Activated T-cell treated with anti-CD3 and anti-CD28 coated beads for 1 hour (primary cell): ENCODE measurements around the gene CR1L.
"Not testable (repeated sequence)": the region's sequence is repeated elsewhere in the genome, so short reads cannot be mapped to it uniquely, and the experiment has no call there.

Experiments used
- DNase-seq: peaks from one replicate; pipeline ENCODE4 v3.0.0-alpha.2; 2020; ENCODE audit warnings: low read depth

The CR1L gene

DNA sequence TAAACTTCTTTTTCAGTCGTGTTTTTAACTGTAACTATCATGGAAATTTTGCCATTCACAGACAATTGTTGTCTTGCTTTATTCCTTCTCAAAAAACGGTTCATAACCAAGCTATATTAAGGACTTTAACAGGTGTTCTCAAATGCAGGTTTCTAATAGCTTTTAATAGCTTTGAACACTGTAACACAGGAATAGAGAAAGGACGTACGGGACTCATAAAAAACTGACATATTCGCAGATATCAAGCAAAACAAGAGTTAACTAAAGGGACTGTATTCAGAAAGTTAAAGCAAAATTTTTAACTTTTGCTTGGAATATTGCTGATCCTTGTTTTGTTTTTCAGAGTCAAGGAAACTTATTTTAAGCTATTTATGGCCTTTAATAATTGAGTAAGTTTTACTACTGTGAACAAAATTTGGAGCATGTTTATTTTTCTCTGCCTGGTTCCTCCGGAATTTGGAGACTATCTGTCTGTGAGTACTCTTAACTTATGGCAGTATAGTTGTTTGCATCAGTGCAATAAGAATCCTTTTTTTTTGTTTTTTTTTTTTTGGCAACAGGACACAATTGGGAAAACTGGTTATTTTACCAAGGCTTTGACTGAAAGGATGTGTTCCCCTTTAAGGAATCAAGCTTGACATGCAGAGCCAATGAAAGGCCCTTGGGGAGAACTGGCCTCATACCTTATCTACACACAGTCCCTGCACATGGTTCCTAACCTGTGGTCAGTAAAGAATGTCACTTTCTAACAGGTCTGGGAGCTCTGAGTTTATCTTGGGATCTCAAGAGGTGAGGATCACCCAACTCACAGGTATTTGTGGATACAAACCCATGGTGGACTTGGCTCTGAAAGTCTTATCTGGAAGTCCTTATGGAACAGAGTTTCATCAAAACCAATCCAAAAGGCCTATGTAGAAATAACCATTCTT, 101.2 kb downstream of the CR1L start:
- no peak for DNase-seq

DNA sequence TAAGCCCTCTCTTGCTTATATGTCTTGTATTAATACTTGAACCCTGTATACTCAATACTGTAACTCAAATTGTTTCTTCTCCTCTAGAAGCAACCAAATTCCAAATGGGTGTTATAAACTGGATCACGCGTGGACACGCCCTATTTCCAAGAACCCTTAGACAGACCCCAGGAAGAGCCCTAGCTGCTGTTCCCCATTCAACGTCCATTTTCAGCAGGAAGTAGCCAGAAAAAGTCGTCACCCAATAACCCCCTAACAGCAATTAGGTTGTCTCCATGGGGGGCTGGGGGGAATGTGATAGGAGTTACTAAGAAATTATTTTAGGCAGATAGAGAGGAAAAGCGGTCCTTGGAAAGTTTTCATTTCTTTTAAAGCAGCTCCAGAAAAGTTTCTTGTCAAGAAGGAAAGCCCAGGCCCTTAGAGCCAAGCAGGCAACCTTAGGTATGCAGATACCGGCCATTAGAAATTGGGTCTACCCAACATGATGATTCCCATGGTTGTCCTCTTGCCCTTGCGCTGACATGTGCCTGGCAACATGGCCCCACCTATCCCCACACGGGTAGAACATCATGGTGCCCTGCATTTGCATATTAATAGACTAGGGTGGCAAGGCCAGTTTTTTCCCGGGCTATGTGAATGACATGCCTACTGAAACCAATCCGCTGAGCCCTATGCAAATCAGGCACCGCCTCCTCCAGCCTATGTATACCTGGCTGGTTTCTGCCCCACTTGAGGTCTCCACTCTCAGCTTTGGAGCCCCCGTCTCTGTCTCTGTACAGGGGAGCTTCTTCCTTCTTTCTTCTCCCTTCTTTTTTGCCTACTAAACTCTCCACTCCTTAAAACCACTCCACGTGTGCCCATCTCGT, 102.9 kb downstream of the CR1L start:
- no peak for DNase-seq

DNA sequence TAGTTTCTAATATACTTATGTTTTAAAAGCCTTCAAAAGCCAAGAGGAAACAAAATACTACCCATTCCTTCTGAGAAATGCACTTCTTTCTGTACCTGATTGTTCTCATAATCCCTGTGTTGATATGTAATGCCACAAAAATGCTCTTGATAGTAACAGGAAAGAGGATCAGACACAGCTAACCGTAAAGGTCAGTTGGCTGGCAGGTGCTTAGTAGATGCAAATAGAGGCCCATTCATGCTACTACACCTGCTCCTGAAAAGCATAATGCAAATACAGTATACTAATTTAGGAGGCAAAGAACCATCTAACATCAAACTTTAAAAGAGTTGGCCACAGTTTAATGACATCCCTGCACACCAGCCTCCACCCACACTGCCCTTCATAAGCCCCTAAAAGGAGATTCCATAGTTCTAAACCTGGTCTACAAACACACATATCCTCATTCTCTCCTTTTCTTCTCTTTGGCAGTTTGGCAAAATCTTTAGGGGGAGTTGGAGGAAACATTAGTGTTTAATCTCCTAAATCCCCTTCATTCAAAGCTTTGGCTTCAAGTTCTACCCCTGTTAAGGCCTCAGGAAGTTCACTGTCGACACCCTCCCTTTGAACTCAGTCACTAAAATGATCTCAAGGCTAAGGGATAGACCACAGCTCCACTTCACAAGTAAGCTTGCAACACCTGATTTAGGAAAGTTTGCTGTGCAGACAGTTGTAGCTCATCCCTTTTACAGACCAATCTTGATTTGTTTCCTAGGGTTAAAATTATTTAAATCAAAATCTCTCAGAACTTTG, 104.0 kb downstream of the CR1L start:
- no peak for DNase-seq

DNA sequence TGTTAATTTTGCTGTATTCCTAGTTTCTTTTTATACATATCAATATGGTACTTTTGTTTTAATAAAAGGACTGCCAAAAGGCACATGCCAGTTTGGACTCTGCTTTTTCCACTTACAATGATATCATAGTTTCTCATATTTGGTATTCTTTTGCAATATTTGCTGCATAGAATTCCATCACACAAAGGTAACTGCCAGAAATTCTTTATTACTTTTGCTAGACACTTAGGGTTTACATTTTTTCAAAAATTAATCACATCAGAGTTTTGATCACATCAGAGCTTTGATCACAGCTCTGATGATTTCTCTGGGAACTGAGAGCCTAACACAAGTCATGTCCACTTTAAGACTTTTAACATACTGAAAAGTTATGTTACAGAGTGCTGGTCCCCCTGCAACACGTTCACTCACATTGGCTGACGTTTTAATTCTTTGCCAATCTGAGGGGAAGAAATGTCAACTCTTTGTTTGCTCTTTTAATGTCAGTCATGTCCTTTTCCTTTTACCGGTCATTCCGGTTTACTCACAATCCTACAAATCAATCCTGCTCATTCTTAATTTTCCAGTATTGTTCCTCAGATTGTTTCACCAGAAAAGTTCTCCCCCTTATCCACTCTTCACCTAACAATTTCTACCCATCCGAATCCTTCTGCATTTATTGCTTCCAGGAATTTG, 105.8 kb downstream of the CR1L start:
- DNase-seq, result no peak

DNA sequence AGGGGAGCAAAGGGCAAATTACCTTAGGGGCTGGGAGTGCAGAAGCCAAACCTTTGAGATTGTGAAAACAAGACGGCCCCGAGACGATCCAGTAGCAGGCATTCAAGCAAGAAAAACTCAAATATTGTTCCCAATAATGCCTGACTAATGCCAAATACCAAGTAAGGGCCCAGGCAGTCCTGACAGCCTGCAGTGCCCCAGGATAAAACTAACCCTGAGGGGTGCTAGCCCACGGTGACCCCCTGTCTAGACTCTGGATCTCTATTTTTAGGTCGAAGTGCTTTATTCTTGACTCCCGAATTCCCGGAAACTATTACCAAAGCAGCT, 106.5 kb downstream of the CR1L start:
- DNase-seq, result not testable (repeated sequence)

DNA sequence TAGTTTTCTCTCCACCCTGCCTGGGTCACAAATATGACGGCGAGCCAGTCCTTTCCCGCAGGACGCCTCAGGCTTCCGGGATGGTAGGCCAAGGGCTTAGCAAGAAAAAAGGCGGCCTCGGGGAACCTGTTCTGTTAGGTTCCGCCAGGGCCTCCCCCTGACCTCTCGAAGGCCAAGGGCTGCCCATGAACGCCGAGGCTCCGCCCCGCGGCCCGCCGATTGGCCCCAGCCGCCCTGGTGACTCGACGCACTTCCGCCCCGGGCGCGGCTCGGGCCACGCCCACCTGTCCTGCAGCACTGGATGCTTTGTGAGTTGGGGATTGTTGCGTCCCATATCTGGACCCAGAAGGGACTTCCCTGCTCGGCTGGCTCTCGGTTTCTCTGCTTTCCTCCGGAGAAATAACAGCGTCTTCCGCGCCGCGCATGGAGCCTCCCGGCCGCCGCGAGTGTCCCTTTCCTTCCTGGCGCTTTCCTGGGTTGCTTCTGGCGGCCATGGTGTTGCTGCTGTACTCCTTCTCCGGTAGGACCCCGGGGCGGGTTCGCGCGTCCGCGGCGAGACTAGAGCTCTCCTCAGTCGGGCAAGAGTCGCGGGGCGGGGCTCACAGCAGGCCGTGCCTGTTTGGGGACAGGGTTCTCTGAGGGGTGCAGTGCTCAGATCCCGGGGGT, 107.0 kb downstream of the CR1L start, which contains the start of gene CD46:
CD46 (plus strand) TSS at position 265 of the 666 bp plus-strand sequence; CDS start at position 424, 159 bp downstream.
- peak; percentile 87 for DNase-seq

DNA sequence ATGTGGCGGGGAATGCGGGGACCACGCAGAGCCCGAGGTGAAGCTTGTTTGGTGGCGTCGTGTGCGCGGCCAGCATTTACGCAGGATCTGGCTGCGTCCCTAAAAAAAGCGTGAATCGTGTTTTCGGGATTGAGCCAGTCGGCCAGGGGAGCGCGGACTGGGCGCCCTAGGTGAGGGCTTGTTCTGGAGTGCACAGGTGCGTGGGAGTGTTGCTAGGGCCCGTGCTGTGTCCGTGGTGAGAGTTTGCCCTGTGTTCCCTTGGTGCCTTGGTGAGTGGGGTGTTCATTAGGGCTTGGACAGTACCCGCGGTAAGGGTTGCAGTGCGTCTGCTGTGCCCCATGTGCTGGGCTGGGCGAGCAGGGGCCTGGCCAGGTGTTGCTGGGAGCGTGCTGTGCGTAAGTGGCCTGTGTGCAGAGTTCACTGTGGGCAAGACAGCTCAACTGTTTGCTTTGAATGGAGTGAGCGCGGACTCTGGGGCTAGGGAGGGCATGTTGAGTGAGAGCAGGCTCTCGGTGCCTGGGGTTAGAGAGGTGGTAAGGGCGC, 107.6 kb downstream of the CR1L start:
- no peak for DNase-seq

DNA sequence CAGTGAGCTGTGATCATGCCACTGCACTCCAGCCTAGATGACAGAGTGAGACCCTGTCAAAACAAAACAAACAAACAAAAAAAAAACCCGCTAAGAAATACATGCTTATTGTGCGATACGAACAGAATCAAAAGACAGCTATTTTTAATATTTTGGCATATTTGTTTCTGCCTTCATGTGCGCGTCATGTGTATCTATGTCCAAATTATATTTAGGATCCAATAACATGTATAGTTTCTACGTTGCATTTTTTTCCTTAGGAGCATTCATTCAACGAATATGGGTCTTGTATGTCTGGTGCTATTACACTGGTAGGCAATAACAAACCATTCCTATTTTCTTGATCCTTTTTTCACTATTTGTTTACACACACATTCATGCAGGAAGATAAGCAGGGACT, 108.7 kb downstream of the CR1L start:
- DNase-seq, result no peak

DNA sequence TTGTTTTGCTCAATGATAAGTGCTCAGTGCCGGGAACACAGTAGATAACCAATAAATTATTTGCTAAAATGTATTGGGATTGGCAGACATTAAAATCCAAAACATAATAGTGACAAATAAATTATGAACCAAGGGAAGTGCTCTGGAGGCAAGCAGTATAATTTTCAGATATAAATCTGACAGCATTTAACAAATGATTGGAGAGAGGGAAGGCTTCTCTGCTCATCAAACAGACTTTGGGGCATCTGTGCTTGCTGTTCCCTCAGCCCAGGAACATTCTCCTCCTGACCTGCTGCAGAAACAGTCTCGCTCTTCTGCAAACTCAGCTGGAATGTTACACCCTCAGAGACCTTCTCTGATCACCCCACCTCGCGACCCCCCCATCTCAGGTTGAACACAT, 109.1 kb downstream of the CR1L start:
- DNase-seq, result no peak

DNA sequence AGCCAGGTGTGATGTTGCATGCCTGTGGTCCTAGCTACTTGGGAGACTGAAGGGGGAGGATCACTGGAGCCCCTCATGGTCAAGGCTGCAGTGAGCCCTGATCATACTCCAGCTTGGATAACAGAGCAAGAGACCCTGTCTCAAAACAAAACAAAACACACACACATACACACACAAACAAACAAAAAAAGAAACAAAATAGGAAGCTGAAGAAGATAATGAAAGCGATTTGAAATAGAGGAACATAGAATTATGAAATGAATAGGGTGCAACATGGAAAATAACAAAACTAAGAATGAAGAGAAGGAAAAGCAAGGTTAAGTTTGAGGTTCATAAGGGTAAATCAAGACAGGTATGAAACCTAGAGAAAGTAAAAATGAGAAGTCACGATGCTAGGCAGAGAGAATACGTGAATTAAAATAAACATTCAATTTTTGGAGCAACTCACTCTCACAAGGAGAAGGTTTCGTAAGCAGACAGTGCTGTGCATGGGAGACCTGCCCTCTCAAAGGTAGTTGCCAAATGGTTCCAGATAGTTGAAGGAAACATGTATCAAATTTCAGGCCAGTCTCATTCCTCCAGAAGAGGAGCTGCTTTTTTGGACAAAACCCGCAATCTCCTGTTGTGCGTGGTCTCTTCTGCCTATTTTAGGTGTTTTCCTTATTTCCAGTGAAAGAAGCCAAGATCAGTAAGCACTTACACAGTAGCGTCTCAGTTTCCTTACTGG, 110.2 kb downstream of the CR1L start:
- DNase-seq, result no peak

DNA sequence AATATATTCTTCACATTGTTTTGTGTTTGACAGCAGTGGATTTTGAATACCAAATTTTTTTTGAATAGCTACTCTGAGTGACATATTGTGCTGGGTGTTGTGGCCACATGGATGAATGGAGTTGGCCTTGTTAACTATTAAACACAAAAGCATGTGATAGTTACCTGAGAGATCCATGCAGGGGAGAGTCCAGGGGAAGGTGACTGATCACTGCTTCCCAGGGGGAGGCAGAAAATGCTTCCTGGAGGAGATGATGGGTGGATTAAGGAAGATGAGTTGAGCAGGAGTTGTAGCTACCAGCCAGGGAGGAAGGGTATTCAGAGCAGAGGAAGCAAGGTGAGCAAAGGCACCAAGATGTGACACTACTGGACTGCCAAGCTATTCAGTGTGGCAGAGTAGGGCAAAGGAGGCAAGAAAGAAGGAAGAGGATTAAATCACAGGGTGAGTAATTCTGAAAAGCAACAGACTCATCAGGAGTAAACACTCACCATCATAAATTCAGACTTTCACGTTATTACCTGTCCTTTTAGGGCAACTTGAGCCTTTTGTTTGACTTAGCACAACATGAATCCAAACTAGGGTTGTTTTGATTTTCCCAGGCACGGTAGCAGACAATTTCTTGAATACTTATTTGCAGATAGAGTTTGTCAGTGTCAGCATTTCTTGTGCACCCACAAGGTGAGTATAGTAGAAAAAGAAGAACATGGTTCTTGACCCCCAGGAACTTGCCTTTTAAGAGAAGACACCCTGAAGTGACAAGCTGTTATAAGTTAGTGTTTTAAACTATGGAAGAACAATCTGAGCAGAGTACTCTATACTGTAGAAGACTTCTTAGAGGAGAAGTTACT, 111.1 kb downstream of the CR1L start:
- DNase-seq, result no peak

DNA sequence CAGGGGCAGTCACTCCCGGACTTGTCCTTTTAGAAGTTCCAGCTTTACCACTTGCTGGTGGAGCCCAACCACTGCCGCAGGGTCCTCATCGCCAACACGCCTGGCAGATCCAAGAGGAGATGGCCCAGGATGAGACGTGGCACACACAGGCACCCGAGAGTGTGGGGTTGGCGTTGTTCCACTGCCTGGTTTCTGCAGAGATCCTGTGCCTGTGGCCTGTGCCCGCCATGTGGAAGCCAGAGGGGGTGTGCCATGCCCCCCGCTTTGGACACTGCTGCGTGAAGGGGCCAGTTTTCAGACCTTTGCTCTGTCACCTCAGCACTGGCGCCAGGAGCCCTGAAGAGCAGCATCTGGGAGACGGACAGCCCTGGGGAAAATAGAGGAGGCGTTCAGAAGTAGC, 117.7 kb downstream of the CR1L start:
- no peak for DNase-seq

DNA sequence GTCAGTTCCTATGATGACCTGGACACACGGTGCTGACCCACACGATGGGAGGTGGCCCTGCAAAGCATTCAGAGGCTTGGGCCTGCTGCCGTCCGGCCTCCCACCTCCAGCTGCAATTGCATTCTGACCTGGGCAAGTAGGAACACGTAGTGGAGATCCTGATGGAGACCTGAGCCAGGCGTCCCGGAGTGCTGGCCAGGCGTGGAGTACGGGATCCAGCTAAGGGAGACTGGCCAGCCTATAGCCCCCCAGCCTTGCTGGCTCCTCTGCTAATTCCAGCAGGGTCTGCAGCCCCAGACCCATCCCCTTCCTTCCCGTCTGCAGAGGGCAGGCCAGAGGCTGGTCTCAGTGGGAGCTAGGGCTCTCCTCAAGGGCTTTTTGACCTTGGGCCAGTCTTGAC, 118.2 kb downstream of the CR1L start:
- DNase-seq, result no peak

DNA sequence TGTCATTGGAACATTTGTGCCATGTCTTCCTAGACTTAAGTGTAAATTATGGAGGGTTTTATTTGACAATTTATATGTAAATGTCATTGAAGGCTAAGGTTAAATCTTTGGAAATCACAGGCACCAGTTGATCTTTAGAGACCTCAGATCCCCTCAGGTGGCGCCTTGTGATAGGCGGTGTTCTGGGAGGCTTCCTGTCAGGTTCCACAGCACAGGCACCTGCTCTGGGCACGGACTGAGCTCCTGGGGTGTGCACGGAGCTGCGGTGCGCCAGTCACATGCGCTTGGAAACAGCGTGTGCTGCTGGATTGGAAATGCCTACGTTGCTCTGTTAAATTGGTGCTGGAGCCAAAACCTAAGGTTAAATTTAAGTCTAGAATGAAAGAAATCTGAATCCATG, 119.0 kb downstream of the CR1L start:
- DNase-seq, result no peak

DNA sequence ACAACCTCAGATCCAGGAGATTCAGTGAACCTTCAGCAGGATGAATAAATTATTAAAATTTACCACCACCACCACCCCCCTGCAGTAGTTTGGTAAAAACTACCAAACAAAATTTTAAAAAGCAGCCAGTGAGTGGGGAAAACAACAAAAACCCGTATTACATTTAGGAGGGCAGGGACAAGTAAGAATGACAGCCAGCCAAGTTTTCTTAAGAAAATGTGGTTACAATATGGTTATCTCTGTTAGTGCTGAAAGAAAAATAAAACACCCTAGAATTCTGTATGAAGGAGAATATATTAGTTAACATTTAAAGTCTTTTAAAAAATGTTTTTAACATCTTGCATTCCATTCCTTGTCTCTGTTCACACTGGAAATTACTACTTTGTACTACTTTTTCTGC, 121.6 kb downstream of the CR1L start:
- no peak for DNase-seq

DNA sequence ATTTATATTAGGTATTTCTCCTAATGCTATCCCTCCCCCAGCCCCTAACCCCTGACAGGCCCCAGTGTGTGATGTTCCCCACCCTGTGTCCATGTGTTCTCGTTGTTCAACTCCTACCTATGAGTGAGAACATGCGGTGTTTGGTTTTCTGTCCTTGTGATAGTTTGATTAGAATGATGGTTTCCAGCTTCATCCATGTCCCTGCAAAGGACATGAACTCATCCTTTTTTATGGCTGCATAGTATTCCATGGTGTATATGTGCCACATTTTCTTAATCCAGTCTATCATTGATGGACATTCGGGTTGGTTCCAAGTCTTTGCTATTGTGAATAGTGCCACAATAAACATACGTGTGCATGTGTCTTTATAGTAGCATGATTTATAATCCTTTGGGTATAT, 125.6 kb downstream of the CR1L start:
- DNase-seq, result not testable (repeated sequence)
